Measurements from ENCODE around the gene SLC25A26. TPM values are rescaled to one million over a fixed set of nuclear protein-coding genes. Genes with fewer than 3 reads are reported as not detected.

Gene SLC25A26
- total RNA-seq, 2 donors from 2014 or later = 20.7 to 22.8 TPM

DNA sequence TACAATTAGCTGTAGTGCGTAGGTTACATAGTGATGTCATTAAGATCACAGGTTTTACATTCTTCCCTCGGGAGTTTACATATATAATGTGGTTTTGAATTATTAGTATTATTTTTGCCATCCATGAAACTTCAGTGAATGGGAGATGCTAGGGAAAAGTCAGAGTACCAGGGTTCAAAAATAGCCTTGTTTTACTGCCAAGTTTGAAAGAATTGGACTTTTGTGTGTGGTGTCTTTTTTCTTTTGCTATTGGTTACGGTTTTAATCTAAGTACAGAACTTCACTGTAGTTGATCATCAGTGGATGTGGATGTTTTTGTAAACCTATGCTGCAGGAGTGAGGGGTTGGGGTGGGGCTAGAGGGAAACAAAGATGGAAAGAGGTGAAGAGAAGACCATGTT lies 20.7 kb downstream of the SLC25A26 start:
- H3K36me3 Mint-ChIP-seq (ENCODE audit: low read depth) = peaks cover 49% of the 10 kb centered on the region
- TF ChIP-seq, protein P1, sequence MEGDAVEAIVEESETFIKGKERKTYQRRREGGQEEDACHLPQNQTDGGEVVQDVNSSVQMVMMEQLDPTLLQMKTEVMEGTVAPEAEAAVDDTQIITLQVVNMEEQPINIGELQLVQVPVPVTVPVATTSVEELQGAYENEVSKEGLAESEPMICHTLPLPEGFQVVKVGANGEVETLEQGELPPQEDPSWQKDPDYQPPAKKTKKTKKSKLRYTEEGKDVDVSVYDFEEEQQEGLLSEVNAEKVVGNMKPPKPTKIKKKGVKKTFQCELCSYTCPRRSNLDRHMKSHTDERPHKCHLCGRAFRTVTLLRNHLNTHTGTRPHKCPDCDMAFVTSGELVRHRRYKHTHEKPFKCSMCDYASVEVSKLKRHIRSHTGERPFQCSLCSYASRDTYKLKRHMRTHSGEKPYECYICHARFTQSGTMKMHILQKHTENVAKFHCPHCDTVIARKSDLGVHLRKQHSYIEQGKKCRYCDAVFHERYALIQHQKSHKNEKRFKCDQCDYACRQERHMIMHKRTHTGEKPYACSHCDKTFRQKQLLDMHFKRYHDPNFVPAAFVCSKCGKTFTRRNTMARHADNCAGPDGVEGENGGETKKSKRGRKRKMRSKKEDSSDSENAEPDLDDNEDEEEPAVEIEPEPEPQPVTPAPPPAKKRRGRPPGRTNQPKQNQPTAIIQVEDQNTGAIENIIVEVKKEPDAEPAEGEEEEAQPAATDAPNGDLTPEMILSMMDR (conservative IDR thresholded peaks at IDR 0.05) = no peak
- peaks cover 9% of the 10 kb centered on the region for H3K4me1 Mint-ChIP-seq
- H3K27ac ChIP-seq (ENCODE audit: low read depth, low read length) = no peak overlapping the region
- H3K9me3 Mint-ChIP-seq = peaks cover 8% of the 10 kb centered on the region
- DNase-seq = no peak
- WGBS, 2 experiments (ENCODE audit: insufficient coverage in 1 of 2, insufficient read length in 1 of 2) = 100% methylated on average over 1 to 3 of the region's 3 CpGs
- H3K4me3 ChIP-seq (ENCODE audit: low read length) = no peak overlapping the region
- H3K36me3 ChIP-seq (ENCODE audit: control insufficient read depth, insufficient read depth, low read length) = peaks cover 36% of the 10 kb centered on the region
- no peak overlapping the region for H3K4me3 Mint-ChIP-seq
- no peak overlapping the region for H3K9ac ChIP-seq (ENCODE audit: extremely low read depth, low read length, poor library complexity, severe bottlenecking)
- H3K4me1 ChIP-seq (ENCODE audit: control insufficient read depth, insufficient read depth, low read length) = no peaks in the 10 kb centered on the region
- H3K27me3 Mint-ChIP-seq (ENCODE audit: insufficient read depth) = no peaks in the 10 kb centered on the region
- peaks cover 16% of the 10 kb centered on the region for H3K9me3 ChIP-seq (ENCODE audit: control insufficient read depth, low read length)
- no peak overlapping the region for H3K27ac Mint-ChIP-seq
- H3K27me3 ChIP-seq (ENCODE audit: control insufficient read depth, insufficient read depth, low read length, poor library complexity, severe bottlenecking) = no peaks in the 10 kb centered on the region

DNA sequence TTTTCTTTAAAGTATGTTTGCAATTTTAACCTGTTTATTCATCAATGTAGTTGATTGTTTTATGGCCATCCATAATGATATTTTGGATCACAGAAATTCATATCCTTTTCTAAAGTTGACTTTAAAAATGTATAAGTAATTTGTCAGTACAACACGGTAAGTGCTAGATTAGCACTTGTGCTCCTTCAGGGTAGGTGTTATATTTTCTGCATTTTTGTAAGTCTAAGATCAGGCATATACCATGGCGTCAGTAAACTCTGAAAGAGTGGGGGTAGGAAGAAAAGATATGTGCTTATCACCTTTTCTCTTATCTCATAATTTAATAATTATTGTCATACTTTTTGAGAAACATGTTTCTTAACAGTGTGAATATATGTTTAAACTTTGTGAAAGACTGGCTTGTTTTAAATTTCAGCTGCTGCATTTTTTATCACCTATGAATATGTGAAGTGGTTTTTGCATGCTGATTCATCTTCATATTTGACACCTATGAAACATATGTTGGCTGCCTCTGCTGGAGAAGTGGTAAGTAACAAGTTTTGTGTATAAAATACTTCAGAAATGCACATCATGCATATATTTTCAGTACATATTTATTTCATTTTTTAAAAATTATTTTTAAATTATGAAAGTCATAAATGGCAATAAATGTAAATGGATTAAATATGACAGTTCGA lies 22.1 kb downstream of the SLC25A26 start:
- Histone ChIP-seq H3K9ac (ENCODE audit: extremely low read depth, low read length, poor library complexity, severe bottlenecking) (no peak overlapping the region), H3K4me1 (ENCODE audit: control insufficient read depth, insufficient read depth, low read length) (no peaks in the 10 kb centered on the region), H3K9me3 (ENCODE audit: control insufficient read depth, low read length) (peaks cover 16% of the 10 kb centered on the region), H3K27ac (ENCODE audit: low read depth, low read length) (no peak overlapping the region), H3K4me3 (ENCODE audit: low read length) (no peak overlapping the region), H3K36me3 (ENCODE audit: control insufficient read depth, insufficient read depth, low read length) (peaks cover 36% of the 10 kb centered on the region), H3K27me3 (ENCODE audit: control insufficient read depth, insufficient read depth, low read length, poor library complexity, severe bottlenecking) (no peaks in the 10 kb centered on the region)
- WGBS, 2 experiments (ENCODE audit: insufficient coverage in 1 of 2, insufficient read length in 1 of 2) = 91 to 100% methylated on average over 2 of the region's 3 CpGs
- DNase-seq = no peak
- H3K27me3 Mint-ChIP-seq (ENCODE audit: insufficient read depth) = no peaks in the 10 kb centered on the region
- no peak overlapping the region for H3K27ac Mint-ChIP-seq
- TF ChIP-seq, protein P1 (conservative IDR thresholded peaks at IDR 0.05) = no peak
- no peak overlapping the region for H3K4me3 Mint-ChIP-seq
- peaks cover 51% of the 10 kb centered on the region for H3K36me3 Mint-ChIP-seq (ENCODE audit: low read depth)
- peaks cover 6% of the 10 kb centered on the region for H3K4me1 Mint-ChIP-seq
- peaks cover 8% of the 10 kb centered on the region for H3K9me3 Mint-ChIP-seq

DNA sequence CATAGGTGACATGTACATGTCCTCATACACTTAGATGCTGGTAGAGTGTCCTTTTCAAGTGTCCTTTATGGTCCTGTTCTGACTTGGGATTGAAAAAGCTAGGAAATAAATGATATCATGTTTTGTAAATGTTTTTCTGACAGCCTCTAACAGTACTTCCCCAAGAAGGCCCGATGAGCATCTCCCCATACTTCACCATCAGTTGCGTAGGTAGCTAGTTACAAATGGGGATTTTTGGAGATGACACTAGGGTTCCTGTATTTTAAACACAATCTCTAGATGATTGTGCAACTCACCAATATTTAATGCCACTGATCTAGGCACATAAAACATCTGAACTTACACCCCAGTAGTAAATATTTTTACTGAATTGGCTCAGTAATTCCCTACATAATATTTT lies 27.8 kb downstream of the SLC25A26 start:
- DNase-seq = no peak
- H3K9ac ChIP-seq (ENCODE audit: extremely low read depth, low read length, poor library complexity, severe bottlenecking) = no peak overlapping the region
- no peak overlapping the region for H3K27ac ChIP-seq (ENCODE audit: low read depth, low read length)
- no peaks in the 10 kb centered on the region for H3K9me3 ChIP-seq (ENCODE audit: control insufficient read depth, low read length)
- Mint-ChIP-seq H3K27ac (no peak overlapping the region), H3K9me3 (no peaks in the 10 kb centered on the region), H3K27me3 (ENCODE audit: insufficient read depth) (no peaks in the 10 kb centered on the region), H3K4me3 (no peak overlapping the region), H3K36me3 (ENCODE audit: low read depth) (peaks cover 24% of the 10 kb centered on the region), H3K4me1 (no peaks in the 10 kb centered on the region)
- no peaks in the 10 kb centered on the region for H3K4me1 ChIP-seq (ENCODE audit: control insufficient read depth, insufficient read depth, low read length)
- H3K36me3 ChIP-seq (ENCODE audit: control insufficient read depth, insufficient read depth, low read length) = peaks cover 17% of the 10 kb centered on the region
- WGBS, 2 experiments (ENCODE audit: insufficient coverage in 1 of 2, insufficient read length in 1 of 2) = 92 to 96% methylated on average over 2 of the region's 2 CpGs
- TF ChIP-seq, protein P1 (conservative IDR thresholded peaks at IDR 0.05) = no peak
- H3K4me3 ChIP-seq (ENCODE audit: low read length) = no peak overlapping the region
- H3K27me3 ChIP-seq (ENCODE audit: control insufficient read depth, insufficient read depth, low read length, poor library complexity, severe bottlenecking) = no peaks in the 10 kb centered on the region

All from endodermal cell (in vitro differentiated cells).